HG02571 (cell line): ENCODE data around the gene PREX1.
A peak's percentile ranks its signal among the peaks of the same experiment; 100 is the strongest.
"Not testable (repeated sequence)": the region's sequence is repeated elsewhere in the genome, so short reads cannot be mapped to it uniquely, and the experiment has no call there.

Experiments used
- ATAC-seq: cut with Tn5 transposase; IDR thresholded peaks from one replicate; pipeline ENCODE4 v1.9.1; 2021; ENCODE audit warnings: mild to moderate bottlenecking, moderate library complexity; ENCODE audit not compliant: unreplicated experiment

Gene PREX1

DNA sequence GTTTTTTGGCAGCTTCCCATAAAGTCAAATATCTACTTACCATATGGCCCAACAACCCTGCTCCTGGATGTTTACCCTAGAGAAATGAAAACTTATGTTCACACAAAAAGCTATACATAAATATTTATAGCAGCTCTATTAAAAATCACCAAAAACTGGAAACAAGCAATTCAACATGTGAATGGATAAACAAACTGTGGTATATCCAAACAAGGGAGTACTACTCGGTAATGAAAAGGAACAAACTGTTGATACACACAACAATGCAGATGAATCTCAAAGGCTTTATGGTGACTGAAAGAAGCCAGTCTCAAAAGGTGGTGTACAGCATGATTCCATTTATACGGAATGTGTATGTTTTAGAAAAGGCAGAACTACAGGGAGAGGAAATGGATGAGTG is 48.4 kb downstream of the PREX1 start:
- ATAC-seq: no peak

DNA sequence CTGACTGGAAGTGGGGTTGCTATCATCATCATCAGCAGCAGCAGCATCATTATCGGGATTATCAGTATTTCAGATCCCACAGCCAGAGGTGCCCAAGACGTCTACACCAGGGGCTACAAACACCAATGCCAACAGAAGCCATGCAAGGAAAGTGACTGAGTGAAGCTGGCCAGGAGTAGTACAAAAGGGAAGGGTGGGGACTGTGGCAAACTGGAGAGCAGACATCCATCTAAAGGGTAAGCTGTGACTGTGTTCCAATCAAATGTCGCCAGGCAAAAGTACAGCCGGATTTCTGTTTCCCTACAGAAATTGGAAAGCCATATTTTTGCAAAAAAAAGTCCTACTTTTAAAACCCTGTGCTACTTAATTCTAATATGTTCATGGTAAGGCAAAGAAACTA is 50.0 kb downstream of the PREX1 start:
- no peak for ATAC-seq

DNA sequence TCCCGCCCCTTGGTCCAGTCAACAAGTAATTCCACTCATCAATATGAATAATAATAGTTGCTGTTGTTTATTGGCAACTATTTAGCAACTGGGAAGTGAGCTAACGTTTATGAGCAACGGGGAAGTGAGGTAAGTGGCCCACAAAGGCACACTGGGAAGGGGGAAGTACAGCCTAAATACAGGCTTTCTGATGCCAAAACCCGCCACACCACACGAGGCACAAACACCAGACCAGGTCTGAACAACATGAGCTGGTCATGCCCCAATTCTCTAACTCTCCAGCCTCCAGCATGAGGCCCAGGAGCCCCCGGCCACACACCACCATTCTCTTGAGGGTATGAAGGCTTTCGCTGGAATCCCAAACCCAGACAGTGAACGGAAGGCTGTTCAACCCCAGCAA is 50.8 kb downstream of the PREX1 start:
- ATAC-seq: no peak

DNA sequence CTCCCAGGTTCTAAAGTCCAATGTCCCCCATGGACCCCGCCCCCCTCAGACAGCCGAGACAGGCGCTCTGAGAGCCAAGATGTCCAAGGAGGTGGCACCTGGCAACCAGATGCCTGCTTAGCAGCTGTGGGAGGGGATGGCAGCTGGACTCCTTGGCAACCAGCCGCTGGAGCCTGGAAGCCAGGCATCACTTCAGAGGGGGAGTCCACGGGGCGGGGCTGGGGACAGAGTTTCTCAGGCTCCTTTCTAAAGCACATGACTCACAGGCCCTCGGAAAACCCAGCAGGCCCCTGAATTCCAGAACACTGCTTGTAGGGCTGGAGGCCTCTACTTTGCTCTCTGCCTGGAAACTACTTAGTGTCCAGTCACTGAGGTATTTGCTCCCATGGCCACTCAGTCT is 51.5 kb downstream of the PREX1 start:
- ATAC-seq: no peak

DNA sequence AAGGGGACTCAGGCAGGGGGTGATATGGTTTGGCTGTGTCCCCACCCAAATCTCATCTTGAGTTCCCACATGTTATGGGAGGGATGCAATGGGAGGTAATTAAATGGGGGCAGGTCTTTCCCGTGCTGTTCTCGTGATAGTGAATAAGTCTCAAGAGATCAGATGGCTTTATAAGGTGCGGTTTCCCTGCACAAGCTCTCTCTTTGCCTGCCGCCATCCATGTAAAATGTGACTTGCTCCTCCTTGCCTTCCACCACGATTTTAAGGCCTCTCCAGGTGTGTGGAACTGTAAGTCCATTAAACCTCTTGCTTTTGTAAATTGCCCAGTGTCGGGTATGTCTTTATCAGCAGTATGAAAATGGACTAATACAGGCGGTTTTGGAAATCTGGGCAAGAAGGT is 52.3 kb downstream of the PREX1 start:
- not testable (repeated sequence) for ATAC-seq

DNA sequence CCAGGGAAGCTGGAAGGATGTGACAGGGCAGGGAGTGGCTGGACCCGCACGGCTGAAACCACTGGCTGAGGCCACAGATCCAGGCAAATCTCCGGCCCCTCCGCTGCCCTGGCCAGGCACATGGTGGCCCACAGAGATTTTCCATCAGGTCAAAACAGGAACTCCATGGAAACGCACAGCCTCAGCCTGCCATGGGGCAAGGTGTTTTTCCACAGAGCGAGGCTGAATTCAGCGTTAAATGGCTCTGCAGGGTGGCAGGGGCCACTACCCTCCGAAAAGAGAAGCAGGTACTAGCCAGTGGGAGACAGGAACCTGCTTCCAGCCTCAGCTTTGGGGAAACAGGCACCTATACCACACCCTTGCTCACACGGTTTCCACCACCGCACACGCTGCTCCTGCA is 53.1 kb downstream of the PREX1 start:
- ATAC-seq: no peak

DNA sequence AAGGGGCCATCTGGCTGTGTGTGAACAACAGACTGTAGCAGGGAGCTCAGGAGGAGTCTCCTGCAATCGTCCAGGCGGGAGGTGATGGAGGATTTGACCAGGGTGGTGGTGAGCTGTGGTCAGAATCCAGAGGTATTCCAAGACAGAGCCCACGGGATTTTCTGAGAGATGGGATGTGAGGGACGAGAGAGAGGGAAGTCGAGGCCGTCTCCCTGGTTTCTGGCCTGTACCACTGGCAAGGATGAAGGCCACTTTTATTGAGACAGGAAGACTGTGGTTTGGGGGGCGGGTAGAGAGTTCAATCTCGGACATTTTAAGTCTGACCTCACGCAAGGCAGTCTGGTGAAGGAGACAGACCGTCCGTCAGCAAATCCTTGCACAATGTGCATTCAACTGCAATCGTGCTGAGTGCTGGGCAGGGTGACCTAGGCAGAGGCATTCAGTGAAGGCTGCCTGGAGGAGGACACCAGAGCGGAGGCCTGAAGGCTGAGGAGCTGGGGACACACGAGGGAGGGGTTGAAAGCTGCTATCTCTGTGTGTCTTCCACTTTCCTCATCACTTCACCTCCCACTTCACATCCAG is 53.9 kb downstream of the PREX1 start:
- no peak for ATAC-seq

DNA sequence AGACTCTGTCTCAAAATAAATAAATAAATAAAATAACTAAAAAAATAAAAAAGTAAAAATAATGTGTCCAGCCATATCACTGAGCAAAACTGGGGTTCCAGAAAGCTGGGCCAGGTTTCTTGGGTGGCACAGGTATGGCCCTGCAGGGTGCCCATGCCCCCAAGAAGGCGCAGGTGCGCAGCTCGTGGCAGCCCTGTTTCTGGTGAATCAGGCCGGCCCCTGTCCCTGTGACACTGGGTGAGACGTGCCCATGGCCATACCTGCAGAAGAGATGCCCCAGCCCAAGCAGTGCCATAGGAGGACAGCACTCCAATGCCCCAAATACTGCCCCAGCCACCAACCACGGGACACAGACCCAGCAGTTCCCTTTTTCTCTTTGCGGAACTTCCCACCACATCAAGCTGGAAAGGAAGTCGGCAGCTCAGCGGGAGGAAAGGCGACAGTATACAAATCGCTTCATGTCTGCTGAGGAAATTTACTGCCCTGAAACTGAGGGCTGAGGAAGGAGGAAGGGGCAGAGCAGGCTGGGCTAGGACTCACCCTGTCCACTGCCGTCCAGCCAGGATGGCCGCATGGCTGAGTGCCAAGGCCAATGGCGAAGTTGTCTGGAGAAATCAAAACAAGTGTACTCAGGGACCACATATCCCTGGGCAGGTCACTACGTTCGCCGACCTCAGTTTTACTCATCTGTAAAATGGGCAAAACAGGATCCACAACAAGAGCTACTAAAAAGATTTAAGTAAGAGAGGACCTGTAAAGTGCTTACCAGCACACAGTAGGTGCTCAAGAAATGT is 55.4 kb downstream of the PREX1 start:
- ATAC-seq: no peak

DNA sequence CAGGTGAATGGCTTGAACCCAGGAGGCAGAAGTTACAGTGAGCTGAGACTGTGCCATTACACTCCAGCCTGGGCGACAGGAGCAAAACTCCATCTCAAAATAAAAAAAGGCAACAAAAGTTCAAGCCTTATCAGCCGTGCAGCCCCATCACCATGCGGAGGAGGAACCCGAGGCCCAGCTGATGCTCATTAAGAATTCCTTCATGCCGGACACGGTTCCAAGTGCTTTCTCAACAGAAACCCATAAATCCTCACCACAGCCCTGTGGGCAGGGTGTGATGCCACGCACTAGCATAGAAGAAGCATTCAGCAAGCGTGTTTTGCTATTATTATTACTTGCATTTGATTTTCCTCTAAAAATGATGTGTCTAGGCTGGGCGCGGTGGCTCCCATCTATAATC is 56.3 kb downstream of the PREX1 start:
- no peak for ATAC-seq

DNA sequence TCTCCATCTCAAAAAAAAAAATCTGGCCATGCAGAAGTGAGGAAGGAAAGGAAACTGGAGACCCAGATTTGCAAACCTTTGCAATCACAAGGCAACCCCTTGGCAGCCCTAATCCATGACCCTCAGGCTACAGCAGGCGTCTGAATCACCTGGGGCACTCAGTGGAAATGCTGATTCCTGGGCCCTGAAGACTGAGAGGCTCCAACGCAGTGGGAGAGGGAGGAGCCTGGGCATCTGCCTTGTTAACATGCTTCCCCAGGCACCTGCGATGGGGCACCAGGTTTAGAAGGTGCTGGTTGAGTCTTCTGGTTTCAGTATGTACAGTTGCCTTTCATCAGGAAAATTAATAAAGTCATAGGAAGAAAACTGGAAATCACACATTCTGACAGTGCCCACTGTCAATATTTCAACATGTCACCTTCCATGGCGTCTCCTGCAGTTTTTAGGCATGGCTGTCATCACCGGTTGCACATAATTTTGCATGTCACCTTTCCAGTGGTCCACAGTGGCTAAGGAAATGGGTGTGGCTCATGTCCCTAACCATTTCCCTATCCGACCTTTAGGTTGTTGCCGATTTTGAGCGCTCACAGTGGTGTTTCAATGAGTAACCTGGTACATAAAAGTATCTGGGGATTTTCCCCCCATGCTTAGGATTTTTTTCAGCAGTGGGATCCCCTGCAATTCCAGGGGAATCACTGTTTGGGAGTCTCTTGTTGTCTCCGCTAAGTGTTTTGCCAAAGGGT is 56.9 kb downstream of the PREX1 start:
- no peak for ATAC-seq

DNA sequence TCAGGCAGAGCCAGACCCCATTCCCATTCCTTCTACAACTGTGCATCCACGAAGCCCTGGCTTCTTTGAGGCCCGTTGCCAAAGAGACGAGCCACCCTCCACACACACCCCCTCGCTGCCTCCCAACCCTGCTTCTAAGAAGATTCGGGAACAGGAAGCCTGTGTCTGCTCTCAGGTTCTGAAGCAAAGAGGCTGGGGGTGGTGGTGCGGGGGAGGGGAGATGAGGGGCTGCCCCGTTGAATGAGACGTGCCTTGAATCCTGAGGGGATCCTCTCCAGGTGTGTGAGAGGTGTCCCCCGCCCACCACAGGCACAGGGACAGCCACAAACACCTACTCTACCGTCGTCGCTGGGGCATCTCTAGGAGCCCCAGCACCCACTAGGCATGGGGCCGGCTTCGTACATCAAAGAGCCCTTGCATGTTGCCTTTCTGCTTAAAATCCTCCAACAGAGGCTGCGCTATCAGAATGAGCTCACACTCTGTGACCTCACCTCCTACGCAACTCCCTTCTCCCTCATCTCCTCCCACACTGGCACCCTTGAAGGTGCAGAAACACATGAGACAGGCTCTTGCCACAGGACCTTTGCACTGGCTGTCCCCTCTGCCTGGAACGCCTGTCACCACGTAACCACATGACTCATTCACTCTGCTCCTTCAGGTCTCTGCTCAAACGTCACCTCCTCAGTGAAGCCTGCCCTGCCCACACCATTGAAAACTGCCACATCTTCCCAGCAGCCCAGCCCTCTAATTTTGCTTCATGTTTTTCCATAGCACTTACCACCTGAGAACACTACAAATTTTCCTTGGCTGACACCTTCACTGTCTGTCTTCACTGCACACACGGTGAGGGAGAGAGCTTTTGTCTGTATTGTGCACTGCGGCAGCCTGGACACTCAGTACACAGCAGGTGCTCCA is 58.5 kb downstream of the PREX1 start:
- ATAC-seq: no peak

DNA sequence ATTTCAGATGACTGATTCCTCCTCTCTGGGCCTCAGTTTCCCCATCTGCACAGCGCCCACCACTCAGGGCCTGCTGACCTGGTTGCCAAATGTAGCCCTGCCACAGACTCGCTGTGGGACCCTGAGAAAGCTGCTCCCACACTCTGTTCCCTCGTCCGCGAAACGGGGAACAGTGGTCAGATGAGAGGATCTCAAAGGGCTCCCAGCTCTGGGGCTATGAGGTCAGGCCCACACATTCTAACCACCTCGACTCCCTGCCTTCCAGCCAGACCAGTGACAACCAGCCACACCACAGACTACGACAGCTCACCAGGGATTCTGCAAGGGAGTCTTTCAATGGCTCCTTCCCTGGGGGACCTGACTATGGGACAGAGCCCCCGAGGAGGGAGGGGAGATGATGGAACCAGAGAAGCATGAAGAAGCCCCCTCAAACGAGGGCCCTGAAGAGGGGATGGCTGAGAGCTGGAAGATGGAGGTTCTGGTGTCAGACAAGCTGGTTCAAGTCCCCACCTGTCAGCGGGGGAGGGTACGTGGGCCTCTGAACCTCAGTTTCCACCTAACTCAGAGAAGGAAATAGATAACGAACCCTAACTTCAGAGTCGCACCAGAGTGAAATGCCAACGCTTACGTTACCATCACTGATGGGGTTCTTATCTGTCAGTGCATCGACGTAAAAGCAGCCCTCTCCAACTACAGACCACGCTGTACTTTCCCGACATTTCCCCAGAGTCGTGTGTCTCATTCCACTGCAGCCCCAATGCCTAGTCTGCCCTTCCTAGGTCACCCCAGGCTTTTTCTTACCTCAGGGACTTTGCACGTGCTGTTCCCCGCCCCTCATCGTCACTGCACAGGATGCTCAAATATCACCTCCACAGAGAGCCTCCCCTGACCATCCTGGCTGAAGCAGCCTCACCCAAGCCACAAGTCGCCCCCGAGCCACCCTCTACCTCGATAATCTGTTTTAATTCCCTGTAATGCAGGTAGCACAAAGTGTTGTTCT is 60.5 kb downstream of the PREX1 start:
- ATAC-seq: no peak

DNA sequence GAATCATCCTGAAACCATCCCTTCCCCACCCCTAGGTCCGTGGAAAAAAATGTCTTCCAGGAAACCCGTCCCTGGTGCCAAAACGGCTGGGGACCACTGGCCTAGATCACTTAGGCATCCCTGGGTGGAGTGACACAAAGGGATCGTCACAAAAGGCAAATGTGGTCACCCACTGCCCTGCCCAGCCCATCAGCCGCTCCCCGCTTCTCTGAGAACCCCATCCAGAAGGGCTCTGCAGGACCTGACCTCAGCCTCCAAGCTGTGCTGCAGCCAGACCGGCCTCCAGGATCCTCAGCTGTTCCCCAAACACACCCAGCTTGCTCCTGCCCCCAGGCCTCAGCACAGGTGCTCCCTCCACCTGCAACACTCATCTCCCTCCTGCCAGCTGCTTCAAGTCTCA is 61.6 kb downstream of the PREX1 start:
- no peak for ATAC-seq

DNA sequence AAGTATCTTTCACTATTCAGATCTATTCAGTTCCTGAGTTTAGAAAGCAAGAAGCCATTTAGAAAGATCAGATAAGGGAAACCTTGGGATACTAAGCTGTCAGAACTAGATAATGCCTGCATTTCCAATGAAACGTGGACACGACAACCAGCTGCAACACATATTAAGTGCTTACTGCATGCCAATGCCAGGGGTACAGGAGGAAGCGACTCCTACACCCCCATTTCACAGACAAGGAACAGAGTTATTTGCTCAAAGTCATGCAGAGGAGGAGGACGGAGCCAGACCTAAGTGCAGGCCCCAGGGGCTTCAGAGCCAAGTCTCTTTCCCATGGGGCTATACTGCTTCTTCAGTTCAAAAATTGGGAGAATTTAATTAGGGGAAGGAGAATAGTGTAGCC is 62.4 kb downstream of the PREX1 start:
- ATAC-seq: no peak

DNA sequence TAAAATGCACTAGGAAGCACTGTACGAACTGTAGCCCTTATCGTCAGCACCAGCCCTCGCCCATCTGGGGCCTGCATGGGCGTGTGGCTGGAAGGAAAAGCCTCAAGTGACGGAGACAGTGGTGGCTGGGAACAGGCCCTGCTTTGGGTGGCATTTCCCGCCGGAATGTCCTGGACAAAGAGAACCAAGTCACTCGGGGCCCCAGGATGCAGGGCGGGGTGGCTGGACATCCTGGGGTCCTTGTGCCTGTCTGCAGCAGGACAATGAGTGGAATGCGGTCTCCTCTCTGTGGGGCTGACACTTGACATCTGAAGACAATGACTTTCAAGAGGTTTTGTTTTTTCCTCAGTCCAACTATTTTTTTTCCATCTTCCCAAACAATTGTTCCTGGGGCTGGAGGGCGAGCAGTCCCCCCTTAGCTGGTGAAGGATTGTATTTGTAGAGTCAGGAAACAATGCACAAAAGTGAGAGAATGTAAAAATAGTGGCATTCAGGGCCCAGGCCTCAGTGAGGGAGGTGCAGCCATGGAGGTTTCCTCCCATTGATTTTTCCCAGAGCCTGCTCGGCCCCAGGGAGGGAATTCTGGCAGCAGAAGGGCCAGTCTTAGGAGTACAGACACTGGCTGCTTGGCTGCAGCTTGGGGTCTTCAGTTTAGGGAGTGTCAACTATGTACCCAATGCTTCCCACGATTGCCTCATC is 64.4 kb downstream of the PREX1 start:
- no peak for ATAC-seq

DNA sequence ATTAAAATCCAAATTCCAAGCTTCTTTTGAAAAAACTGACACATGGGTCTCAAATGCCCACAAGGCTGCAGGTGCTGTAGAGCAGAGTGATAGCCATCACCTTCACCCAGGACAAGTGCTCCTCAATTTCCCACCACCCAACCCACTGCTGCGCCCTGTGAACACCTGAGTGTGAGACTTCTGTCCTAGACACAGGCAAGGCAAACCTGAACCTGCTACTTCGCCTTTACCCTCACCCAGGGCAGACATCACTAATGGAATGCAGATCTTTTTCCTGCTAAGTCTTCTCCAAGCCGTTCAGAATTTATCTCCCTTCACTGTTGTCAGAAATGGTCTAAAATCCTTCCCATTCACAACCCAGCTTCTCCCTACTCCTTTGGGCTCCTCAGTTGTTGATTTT is 65.9 kb downstream of the PREX1 start:
- no peak for ATAC-seq

DNA sequence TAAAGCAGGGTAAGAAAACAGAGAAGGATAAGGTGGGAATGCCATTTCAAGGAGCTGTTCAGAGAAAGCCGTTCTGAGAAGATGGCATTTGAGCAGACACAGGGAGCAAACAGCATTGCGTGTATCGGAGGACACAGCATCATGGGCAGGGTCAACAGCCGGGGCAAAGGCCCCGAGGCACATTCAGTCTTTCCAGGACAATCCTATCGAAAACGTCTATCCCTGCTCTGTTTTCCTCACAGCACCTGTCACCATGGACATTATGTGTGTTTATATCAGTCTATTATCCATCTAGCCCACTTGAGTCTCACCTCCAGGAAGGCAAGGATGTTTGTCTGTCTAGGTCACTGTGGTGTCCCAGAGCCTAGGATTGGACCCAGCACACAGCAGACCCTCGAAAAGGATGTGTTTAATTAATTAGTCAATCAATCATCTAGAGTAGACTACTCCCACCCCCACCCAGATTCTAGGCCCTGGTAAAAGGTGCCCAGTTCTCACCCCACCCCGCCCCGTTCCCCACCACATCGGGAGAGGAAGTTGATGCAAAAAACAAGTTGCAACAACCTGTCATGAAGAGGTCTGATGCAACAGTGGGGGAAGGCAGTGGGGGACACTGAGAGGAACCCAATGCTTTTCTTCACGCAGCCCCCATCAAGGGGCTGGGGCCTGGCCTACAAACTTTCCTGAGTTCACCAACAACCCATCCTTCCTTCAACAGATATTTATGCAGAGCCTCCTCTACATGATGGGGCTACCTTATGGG is 66.6 kb downstream of the PREX1 start:
- ATAC-seq: no peak

DNA sequence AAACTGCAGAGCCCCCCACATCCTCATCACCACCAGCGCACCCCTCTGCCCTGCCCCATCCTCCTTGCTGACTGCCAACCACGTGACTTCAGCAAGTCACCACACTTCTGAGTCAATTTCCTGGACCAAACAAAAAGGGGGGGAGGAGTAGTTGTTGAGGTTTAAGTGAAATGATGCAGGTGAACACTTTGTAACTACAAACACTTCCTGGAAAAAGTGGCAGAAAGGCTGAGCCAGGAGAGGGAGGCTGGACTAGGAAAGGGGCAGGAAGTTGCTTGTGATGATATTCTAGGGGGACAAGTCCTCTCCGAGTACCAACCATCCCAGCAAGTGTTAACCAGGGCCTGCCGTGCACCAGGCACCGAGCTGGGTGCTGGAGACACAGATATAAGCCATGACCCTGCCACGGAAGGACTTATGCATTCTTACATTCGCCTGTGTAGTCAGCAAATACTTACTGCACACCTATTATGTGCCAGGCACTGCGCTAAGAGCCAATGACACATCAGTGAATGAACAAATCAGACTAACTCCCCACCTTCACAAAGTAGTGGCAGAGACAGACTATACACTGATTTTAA is 67.3 kb downstream of the PREX1 start:
- peak; percentile 55 for ATAC-seq
